H1 (cell line): ENCODE data around the gene THOC5. TPM values are rescaled to one million over a fixed set of nuclear protein-coding genes. Genes with fewer than 3 reads are reported as not detected.

ENCODE experiments used
- CTCF ChIA-PET: fragments of 300-600 bp; sonication (Branson Sonifier 250); formaldehyde crosslinking; loops from one replicate; lab custom pipeline; 2021; ENCODE audit not compliant: partially characterized antibody; lab: Charles Lee
- POLR2A ChIA-PET: fragments of 300-600 bp; sonication (Branson Sonifier 250); formaldehyde crosslinking; loops from one replicate; lab custom pipeline; 2021; ENCODE audit warnings: inconsistent platforms; ENCODE audit not compliant: partially characterized antibody; lab: Charles Lee
- DNase-seq, 2 experiments: peaks; one replicate each; pipeline versions ENCODE4 v3.0.0 to v3.0.0-alpha.2; 2010 to 2022; ENCODE audit warnings: low spot score in 2 of 2, low read depth in 1 of 2, mixed read lengths in 1 of 2
- FAIRE-seq: peaks from 2 replicates; lab custom pipeline; 2011; peaks lifted over from hg19 to GRCh38; lab: Jason Lieb, UNC
- H2AFZ ChIP-seq: 2 replicates; pipeline ENCODE4 v1.8.1; 2012; ENCODE audit warnings: low read length, inconsistent platforms
- H2AK5ac ChIP-seq: 2 replicates; pipeline ENCODE4 v1.6.1; 2013; ENCODE audit warnings: low read depth, low read length
- H2BK120ac ChIP-seq: replicated peaks from 2 replicates; pipeline ENCODE3; 2013; ENCODE audit warnings: low read depth, low read length, inconsistent platforms
- H2BK12ac ChIP-seq: 2 replicates; pipeline ENCODE4 v1.6.1; 2013; ENCODE audit warnings: low read depth, low read length
- H2BK15ac ChIP-seq: 2 replicates; pipeline ENCODE4 v1.6.1; 2013; ENCODE audit warnings: low read length
- H2BK20ac ChIP-seq: 2 replicates; pipeline ENCODE4 v1.6.1; 2013; ENCODE audit warnings: low read length
- H2BK5ac ChIP-seq: 2 replicates; pipeline ENCODE4 v1.6.1; 2013; ENCODE audit warnings: low read depth, low read length
- H3K14ac ChIP-seq: 2 replicates; pipeline ENCODE4 v1.6.1; 2013; ENCODE audit warnings: inconsistent platforms; ENCODE audit not compliant: insufficient read length
- H3K18ac ChIP-seq: 2 replicates; pipeline ENCODE4 v1.6.1; 2013; ENCODE audit warnings: low read length; ENCODE audit errors: extremely low read depth
- H3K23ac ChIP-seq: 2 replicates; pipeline ENCODE4 v1.6.1; 2013; ENCODE audit warnings: inconsistent platforms; ENCODE audit not compliant: insufficient read length
- H3K23me2 ChIP-seq: 2 replicates; pipeline ENCODE4 v1.6.1; 2013; ENCODE audit warnings: low read depth, low read length
- H3K27ac ChIP-seq: 2 replicates; pipeline ENCODE4 v1.6.1; 2011; ENCODE audit warnings: low read depth, low read length, inconsistent platforms
- H3K27me3 ChIP-seq, 4 experiments: replicated peaks in 1 of 4; 1 replicate in 1 of 4; 2 replicates in 3 of 4; pipeline versions ENCODE4 v1.6.1 to v1.8.1; 2011 to 2013; ENCODE audit warnings: low read length in 3 of 4, mild to moderate bottlenecking in 3 of 4, inconsistent platforms in 2 of 4, mixed read lengths in 2 of 4, moderate library complexity in 1 of 4; ENCODE audit not compliant: control insufficient read depth in 3 of 4, insufficient read depth in 3 of 4; ENCODE audit errors: extremely low read depth in 1 of 4
- H3K36me3 ChIP-seq, 4 experiments: 2 replicates each; pipeline versions ENCODE4 v1.6.1 to v1.8.1; 2011 to 2013; ENCODE audit warnings: mild to moderate bottlenecking in 4 of 4, low read length in 3 of 4, moderate library complexity in 2 of 4, control low read depth in 1 of 4, inconsistent platforms in 1 of 4; ENCODE audit not compliant: insufficient read depth in 4 of 4, control insufficient read depth in 2 of 4
- H3K4ac ChIP-seq: replicated peaks from 2 replicates; pipeline ENCODE3; 2013; ENCODE audit warnings: low read length, low read depth, mixed read lengths, inconsistent platforms; ENCODE audit not compliant: insufficient read length
- H3K4me1 ChIP-seq, 4 experiments: replicated peaks in 1 of 4; 1 replicate in 1 of 4; 2 replicates in 3 of 4; pipeline versions ENCODE4 v1.6.1 to v1.8.1; 2011 to 2013; ENCODE audit warnings: low read length in 3 of 4, inconsistent platforms in 2 of 4, mixed read lengths in 1 of 4; ENCODE audit not compliant: insufficient read depth in 4 of 4, control insufficient read depth in 3 of 4
- H3K4me2 ChIP-seq, 2 experiments: 2 replicates each; pipeline versions ENCODE4 v1.6.1 to v1.8.1; 2011 to 2013; ENCODE audit warnings: low read depth in 2 of 2, low read length in 2 of 2, control low read depth in 1 of 2, inconsistent platforms in 1 of 2, mild to moderate bottlenecking in 1 of 2; ENCODE audit not compliant: insufficient read depth in 1 of 2
- H3K4me3 ChIP-seq, 4 experiments: fragments of 200-600, 300-600 bp in 1 of 4; sonication (generic), shearing (Covaris generic), sonication (Bioruptor Twin) in 1 of 4; 2 replicates each; pipeline versions ENCODE4 v1.5.1 to v1.8.1; 2011 to 2016; ENCODE audit warnings: low read length in 4 of 4, low read depth in 3 of 4, control low read depth in 2 of 4, inconsistent platforms in 2 of 4, mild to moderate bottlenecking in 2 of 4, mixed read lengths in 1 of 4, moderate library complexity in 1 of 4; ENCODE audit not compliant: insufficient read depth in 2 of 4; ENCODE audit errors: extremely low read depth in 1 of 4
- H3K56ac ChIP-seq: replicated peaks from 2 replicates; pipeline ENCODE3; 2013; ENCODE audit warnings: low read depth, mild to moderate bottlenecking, mixed read lengths, low read length, inconsistent platforms; ENCODE audit not compliant: insufficient read length
- H3K79me1 ChIP-seq: 2 replicates; pipeline ENCODE4 v1.6.1; 2013; ENCODE audit warnings: low read depth, low read length, control low read depth
- H3K79me2 ChIP-seq, 2 experiments: 2 replicates each; pipeline versions ENCODE4 v1.6.1 to v1.8.1; 2012 to 2013; ENCODE audit warnings: low read length in 2 of 2, mild to moderate bottlenecking in 2 of 2, inconsistent platforms in 1 of 2; ENCODE audit not compliant: insufficient read depth in 2 of 2, control insufficient read depth in 1 of 2
- H3K9ac ChIP-seq, 4 experiments: replicated peaks in 1 of 4; 1 replicate in 1 of 4; 2 replicates in 3 of 4; pipeline versions ENCODE4 v1.6.1 to v1.8.1; 2011 to 2013; ENCODE audit warnings: low read depth in 3 of 4, low read length in 3 of 4, control low read depth in 2 of 4, mild to moderate bottlenecking in 2 of 4, moderate library complexity in 2 of 4, inconsistent platforms in 1 of 4; ENCODE audit errors: extremely low read depth in 1 of 4
- H3K9me3 ChIP-seq, 2 experiments: 2 replicates each; pipeline versions ENCODE4 v1.6.1 to v1.8.1; 2012 to 2013; ENCODE audit warnings: mild to moderate bottlenecking in 2 of 2, moderate library complexity in 2 of 2, control low read depth in 1 of 2, inconsistent platforms in 1 of 2, low read depth in 1 of 2, low read length in 1 of 2, mixed read lengths in 1 of 2; ENCODE audit not compliant: insufficient read depth in 2 of 2
- H4K20me1 ChIP-seq, 2 experiments: replicated peaks in 1 of 2; 2 replicates each; pipeline versions ENCODE3 to v1.8.1; 2011 to 2013; ENCODE audit warnings: inconsistent platforms in 2 of 2, low read length in 2 of 2, mild to moderate bottlenecking in 1 of 2; ENCODE audit not compliant: insufficient read depth in 2 of 2, control insufficient read depth in 1 of 2
- H4K5ac ChIP-seq: 2 replicates; pipeline ENCODE4 v1.6.1; 2013; ENCODE audit warnings: low read length, low read depth, mixed read lengths, inconsistent platforms; ENCODE audit not compliant: insufficient read length
- H4K8ac ChIP-seq: 2 replicates; pipeline ENCODE4 v1.8.0; 2013; ENCODE audit warnings: mild to moderate bottlenecking, moderate library complexity, low read length, inconsistent platforms; ENCODE audit not compliant: insufficient read depth; ENCODE audit errors: extremely low read depth
- H4K91ac ChIP-seq: replicated peaks from 2 replicates; pipeline ENCODE3; 2013; ENCODE audit warnings: low read length, mixed read lengths, inconsistent platforms; ENCODE audit not compliant: insufficient read length
- ASH2L ChIP-seq: fragments of 200-600, 300-600 bp; sonication (generic); IDR thresholded peaks from one replicate; pipeline ENCODE4 v1.7.1; 2017; ENCODE audit warnings: low read length
- BRCA1 ChIP-seq: IDR thresholded peaks from 2 replicates; pipeline ENCODE4 v1.6.1; 2012; ENCODE audit warnings: low read depth, low read length, improper control_type of control experiment
- CTCF ChIP-seq, 3 experiments: IDR thresholded peaks; 1 replicate in 2 of 3; 2 replicates in 1 of 3; pipeline versions ENCODE4 v1.5.1 to v1.6.1; 2011; ENCODE audit warnings: low read length in 3 of 3, mild to moderate bottlenecking in 3 of 3, inconsistent platforms in 2 of 3, low read depth in 1 of 3, moderate library complexity in 1 of 3; ENCODE audit not compliant: insufficient read depth in 1 of 3; ENCODE audit errors: control extremely low read depth in 1 of 3
- EP300 ChIP-seq, 2 experiments: IDR thresholded peaks; 1 replicate in 1 of 2; 2 replicates in 1 of 2; pipeline ENCODE4 v1.6.1; 2011 to 2012; ENCODE audit warnings: low read depth in 2 of 2, low read length in 2 of 2, mild to moderate bottlenecking in 2 of 2, borderline replicate concordance in 1 of 2, inconsistent platforms in 1 of 2, moderate library complexity in 1 of 2
- GTF2F1 ChIP-seq: IDR thresholded peaks from 2 replicates; pipeline ENCODE4 v1.6.1; 2012; ENCODE audit warnings: low read depth, low read length, improper control_type of control experiment, borderline replicate concordance
- NRF1 ChIP-seq: IDR thresholded peaks from 2 replicates; pipeline ENCODE4 v1.6.1; 2011; ENCODE audit warnings: mild to moderate bottlenecking, low read depth, low read length, improper control_type of control experiment
- PHF8 ChIP-seq: fragments of 200-600 bp; sonication (generic); conservative IDR thresholded peaks from 2 replicates; pipeline ENCODE4 v1.7.1; 2012; ENCODE audit warnings: low read depth, mild to moderate bottlenecking, inconsistent platforms, low read length, moderate library complexity
- TAF1 ChIP-seq: IDR thresholded peaks from 2 replicates; pipeline ENCODE4 v1.6.1; 2011; ENCODE audit warnings: mild to moderate bottlenecking, low read depth, low read length
- WGBS, 2 experiments: shearing (Covaris generic) in 1 of 2; methylation state at CpG; one replicate each; pipeline versions ENCODE4 v1.1.6 to v1.1.7; 2013 to 2015; ENCODE audit warnings: low lambda C conversion rate in 2 of 2, mixed read lengths in 2 of 2, inconsistent platforms in 1 of 2, low coverage in 1 of 2, missing lambda C conversion rate in 1 of 2; ENCODE audit not compliant: insufficient replicate concordance in 2 of 2, insufficient coverage in 1 of 2, insufficient read length in 1 of 2; ENCODE audit errors: extremely low coverage in 1 of 2, missing lambda C conversion rate in 1 of 2; 5-methylcytosine and 5-hydroxymethylcytosine counted together
- polyA plus RNA-seq, 7 experiments: library from polyadenylated mRNA; depleted of rRNA in 3 of 7; stranded (reverse) in 5 of 7; unstranded in 2 of 7; fragments of >200 nt in 5 of 7; fragments of 200-250 nt in 2 of 7; gene quantifications; 1 replicate in 5 of 7; 2 replicates in 1 of 7; 4 replicates in 1 of 7; pipeline versions ENCODE4 v1.2.1 to v1.2.3, GENCODE V29; 2011 to 2013; ENCODE audit warnings: missing spikeins in 2 of 7, mixed read lengths in 2 of 7
- total RNA-seq: library from RNA; stranded (reverse); fragmentation: NEBNext Ultra II Directional; extraction: Animal tissue kit (Norgen Biotek cat#: 25700); gene quantifications from 2 replicates; pipeline ENCODE4 v1.2.1, GENCODE V29; 2021

Gene THOC5
- total and polyA plus RNA-seq, 2 of the 8 experiments (the other 6 are each of a cell fraction or from before 2014, with no cell fraction given): 27.7 to 65.7 TPM

GRCh38 chr22:29481265-29482000 is 72.1 kb downstream of the THOC5 start:
- POLR2A ChIA-PET: interaction anchor here (0.5 to 3.7 kb wide), 10 partner anchors 11 to 683 kb away, joined by 3 to 36 read pairs (median 4); partner anchors contain the start of gene THOC5
- Histone ChIP-seq H2AFZ (no peak overlapping the region), H3K27ac (no peak overlapping the region), H3K36me3 (peaks cover 0 to 12% (median 1%) of the 10 kb centered on the region in 4 experiments; a peak in 3 of 8 replicates), H2BK120ac (no peak overlapping the region), H3K9me3 (peaks cover 0 to 11% of the 10 kb centered on the region in 2 experiments; a peak in 2 of 4 replicates), H4K5ac (no peak overlapping the region), H3K23me2 (peaks cover 19% of the 10 kb centered on the region; the same call in 1 of the 2 replicates), H3K56ac (no peak overlapping the region), H3K4me2 (peak overlapping the region; percentile 71 to 74), H3K4me3 (peak overlapping the region; percentile 26 to 57 (median 32)), H4K20me1 (peaks cover 4 to 5% of the 10 kb centered on the region in 2 experiments), H4K8ac (peak overlapping the region; percentile 57; the same call in 1 of the 2 replicates), H2BK12ac (peak overlapping the region; percentile 88; the same call in 1 of the 2 replicates), H3K14ac (no peak overlapping the region), H2BK20ac (peak overlapping the region; percentile 67; the same call in 1 of the 2 replicates), H3K79me1 (no peaks in the 10 kb centered on the region), H2AK5ac (no peak overlapping the region), H3K79me2 (no peaks in the 10 kb centered on the region), H2BK5ac (peak overlapping the region; percentile 71; the same call in 1 of the 2 replicates), H3K9ac (peak overlapping the region in 1 of 4 experiments; percentile 48; a peak in 1 of 7 replicates), H4K91ac (peak overlapping the region; percentile 9), H2BK15ac (peak overlapping the region; percentile 81; the same call in 1 of the 2 replicates), H3K4ac (no peak overlapping the region), H3K27me3 (peaks cover 26 to 58% (median 51%) of the 10 kb centered on the region in 4 experiments), H3K18ac (peak overlapping the region; percentile 71), H3K4me1 (peaks cover 14 to 27% (median 20%) of the 10 kb centered on the region in 4 experiments), H3K23ac (no peak overlapping the region)
- FAIRE-seq (peak; percentile 69), DNase-seq (peak in 1 of 2 experiments; percentile 83)
- WGBS, 2 experiments: 10% methylated on average over 15 of the region's 15 CpGs; no CpG with 5 or more reads in 1 of the 2 experiments
- CTCF ChIA-PET: interaction anchor here (0.7 to 6.2 kb wide), 11 partner anchors 11 to 118 kb away, joined by 3 to 42 read pairs (median 4); no protein-coding TSS in a partner anchor
- TF ChIP-seq TAF1: 0 out of 2 replicates have a peak, but pooled peaks have one; percentile 8
- no peak for TF ChIP-seq NRF1
- no peak for TF ChIP-seq PHF8
- TF ChIP-seq BRCA1: no peak
- TF ChIP-seq ASH2L: peak; percentile 69
- peak in 1 of 2 experiments; percentile 54; a peak in 2 of 3 replicates for TF ChIP-seq EP300 (IDR thresholded peaks at IDR 0.05; ENCODE audit: borderline replicate concordance in 1 of 2, low read depth in 2 of 2, low read length in 2 of 2)
- TF ChIP-seq CTCF (IDR thresholded peaks at IDR 0.05; ENCODE audit: control extremely low read depth in 1 of 3, insufficient read depth in 1 of 3, low read depth in 1 of 3, low read length in 3 of 3): peak in 2 of 3 experiments; percentile 13 to 32; a peak in 2 of 4 replicates
- TF ChIP-seq GTF2F1: no peak
